Liver (tissue), 9 donors: ENCODE data around the gene LYPD4. TPM values are rescaled to one million over a fixed set of nuclear protein-coding genes. Genes with fewer than 3 reads are reported as not detected.

ENCODE experiments used
- DNase-seq: peaks from one replicate; pipeline ENCODE4 v3.0.0-alpha.2; 2017; ENCODE audit warnings: low spot score
- H3K27ac ChIP-seq, 2 donors: one replicate each; pipeline ENCODE4 v1.7.0; 2013; ENCODE audit warnings: inconsistent platforms in 2 of 2, low read length in 2 of 2, control low read depth in 1 of 2, low read depth in 1 of 2, mild to moderate bottlenecking in 1 of 2
- H3K27me3 ChIP-seq, 4 donors: one replicate each; pipeline versions ENCODE4 v1.6.1 to v1.7.0; 2013; ENCODE audit warnings: low read length in 3 of 4, inconsistent platforms in 1 of 4, mild to moderate bottlenecking in 1 of 4, moderate library complexity in 1 of 4; ENCODE audit not compliant: control insufficient read depth in 4 of 4, insufficient read depth in 4 of 4
- H3K36me3 ChIP-seq, 4 donors: one replicate each; pipeline versions ENCODE4 v1.6.1 to v1.7.0; 2013; ENCODE audit warnings: low read length in 3 of 4, mild to moderate bottlenecking in 3 of 4, low read depth in 1 of 4, moderate library complexity in 1 of 4; ENCODE audit not compliant: control insufficient read depth in 4 of 4, insufficient read depth in 3 of 4
- H3K4me1 ChIP-seq, 4 donors: one replicate each; pipeline versions ENCODE4 v1.6.1 to v1.7.0; 2013; ENCODE audit warnings: low read length in 3 of 4, mild to moderate bottlenecking in 3 of 4, moderate library complexity in 1 of 4; ENCODE audit not compliant: control insufficient read depth in 4 of 4, insufficient read depth in 4 of 4
- H3K4me3 ChIP-seq, 3 donors: one replicate each; pipeline versions ENCODE4 v1.6.1 to v1.7.0; 2013; ENCODE audit warnings: low read length in 3 of 3, control low read depth in 1 of 3, low read depth in 1 of 3, mild to moderate bottlenecking in 1 of 3
- H3K9ac ChIP-seq, 2 donors: one replicate each; pipeline ENCODE4 v1.7.0; 2013; ENCODE audit warnings: low read length in 2 of 2, mild to moderate bottlenecking in 2 of 2, moderate library complexity in 2 of 2, control low read depth in 1 of 2, low read depth in 1 of 2
- H3K9me3 ChIP-seq, 4 donors: one replicate each; pipeline versions ENCODE4 v1.6.1 to v1.7.0; 2013; ENCODE audit warnings: low read length in 3 of 4; ENCODE audit not compliant: control insufficient read depth in 4 of 4
- EGR1 ChIP-seq, 2 donors: IDR thresholded peaks; 2 replicates each; pipeline ENCODE4 v1.6.1; 2016 to 2018; ENCODE audit warnings: antibody characterized with exemption in 2 of 2, low read depth in 2 of 2
- FOXA1 ChIP-seq: IDR thresholded peaks from 2 replicates; pipeline ENCODE4 v1.6.1; 2016; ENCODE audit warnings: antibody characterized with exemption
- FOXA2 ChIP-seq: IDR thresholded peaks from 2 replicates; pipeline ENCODE4 v1.6.1; 2016; ENCODE audit warnings: antibody characterized with exemption
- GABPA ChIP-seq, 2 donors: IDR thresholded peaks in 1 of 2; conservative IDR thresholded peaks in 1 of 2; 2 replicates each; pipeline ENCODE4 v1.6.1; 2016; ENCODE audit warnings: antibody characterized with exemption in 2 of 2, mild to moderate bottlenecking in 1 of 2, moderate library complexity in 1 of 2
- HNF4A ChIP-seq, 2 donors: conservative IDR thresholded peaks; 2 replicates each; pipeline ENCODE4 v1.6.1; 2016; ENCODE audit warnings: antibody characterized with exemption in 2 of 2, mild to moderate bottlenecking in 2 of 2
- HNF4G ChIP-seq: IDR thresholded peaks from 2 replicates; pipeline ENCODE4 v1.6.1; 2016; ENCODE audit warnings: antibody characterized with exemption
- JUND ChIP-seq, 2 donors: IDR thresholded peaks; 2 replicates each; pipeline ENCODE4 v1.6.1; 2016; ENCODE audit warnings: antibody characterized with exemption in 2 of 2
- NR2F2 ChIP-seq: IDR thresholded peaks from 2 replicates; pipeline ENCODE4 v1.6.1; 2016; ENCODE audit warnings: antibody characterized with exemption
- RAD21 ChIP-seq, 2 donors: IDR thresholded peaks; 2 replicates each; pipeline ENCODE4 v1.6.1; 2016; ENCODE audit warnings: antibody characterized with exemption in 2 of 2, mild to moderate bottlenecking in 2 of 2
- RXRA ChIP-seq, 2 donors: IDR thresholded peaks; 2 replicates each; pipeline ENCODE4 v1.6.1; 2017 to 2018; ENCODE audit warnings: antibody characterized with exemption in 2 of 2, mild to moderate bottlenecking in 1 of 2
- SP1 ChIP-seq: IDR thresholded peaks from 2 replicates; pipeline ENCODE4 v1.6.1; 2018; ENCODE audit warnings: antibody characterized with exemption, mild to moderate bottlenecking
- TAF1 ChIP-seq: conservative IDR thresholded peaks from 2 replicates; pipeline ENCODE4 v1.6.1; 2016; ENCODE audit warnings: antibody characterized with exemption, mild to moderate bottlenecking
- YY1 ChIP-seq: IDR thresholded peaks from 2 replicates; pipeline ENCODE4 v1.6.1; 2016; ENCODE audit warnings: antibody characterized with exemption, mild to moderate bottlenecking
- WGBS: extraction: QIAGEN DNeasy Blood & Tissue Kit; methylation state at CpG from one replicate; pipeline ENCODE4 v1.1.7; 2013; 5-methylcytosine and 5-hydroxymethylcytosine counted together
- polyA plus RNA-seq, 2 donors: library from polyadenylated mRNA; stranded (reverse) in 1 of 2; unstranded in 1 of 2; fragments of 200-250 nt in 1 of 2; fragments of >200 nt in 1 of 2; fragmentation: Nextera tagmentation in 1 of 2; extraction: Ambion mirVana in 1 of 2; gene quantifications; one replicate each; pipeline versions ENCODE4 v1.2.1 to v1.2.3, GENCODE V29; 2013 to 2015
- total RNA-seq, 2 donors: library from RNA; depleted of rRNA; stranded (reverse); fragments of >200 nt; gene quantifications; one replicate each; pipeline ENCODE4 v1.2.3, GENCODE V29; 2014
- TF ChIP-seq, protein P1 (sequence below): IDR thresholded peaks from 2 replicates; pipeline ENCODE4 v1.6.1; 2016; ENCODE audit warnings: antibody characterized with exemption
- TF ChIP-seq, protein P2 (sequence below): IDR thresholded peaks from 2 replicates; pipeline ENCODE4 v1.6.1; 2016; ENCODE audit warnings: antibody characterized with exemption, mild to moderate bottlenecking
- TF ChIP-seq, protein P3 (sequence below): IDR thresholded peaks from 2 replicates; pipeline ENCODE4 v1.6.1; 2016; ENCODE audit warnings: antibody characterized with exemption
- TF ChIP-seq, protein P4 (sequence below): fragments of 150-350 bp; IDR thresholded peaks from 2 replicates; pipeline ENCODE4 v1.5.1; 2017; ENCODE audit warnings: improper control_type of control experiment, low read depth, low read length; ENCODE audit not compliant: missing input control
- TF ChIP-seq, protein P5 (sequence below): IDR thresholded peaks from 2 replicates; pipeline ENCODE4 v1.6.1; 2016; ENCODE audit warnings: antibody characterized with exemption
- donor health status: healthy.
- donor health status: healthy.
- donor health status: healthy.
- donor health status: healthy.
- donor health status: healthy.

Gene LYPD4
- total and polyA plus RNA-seq, 4 donors: not detected

DNA sequence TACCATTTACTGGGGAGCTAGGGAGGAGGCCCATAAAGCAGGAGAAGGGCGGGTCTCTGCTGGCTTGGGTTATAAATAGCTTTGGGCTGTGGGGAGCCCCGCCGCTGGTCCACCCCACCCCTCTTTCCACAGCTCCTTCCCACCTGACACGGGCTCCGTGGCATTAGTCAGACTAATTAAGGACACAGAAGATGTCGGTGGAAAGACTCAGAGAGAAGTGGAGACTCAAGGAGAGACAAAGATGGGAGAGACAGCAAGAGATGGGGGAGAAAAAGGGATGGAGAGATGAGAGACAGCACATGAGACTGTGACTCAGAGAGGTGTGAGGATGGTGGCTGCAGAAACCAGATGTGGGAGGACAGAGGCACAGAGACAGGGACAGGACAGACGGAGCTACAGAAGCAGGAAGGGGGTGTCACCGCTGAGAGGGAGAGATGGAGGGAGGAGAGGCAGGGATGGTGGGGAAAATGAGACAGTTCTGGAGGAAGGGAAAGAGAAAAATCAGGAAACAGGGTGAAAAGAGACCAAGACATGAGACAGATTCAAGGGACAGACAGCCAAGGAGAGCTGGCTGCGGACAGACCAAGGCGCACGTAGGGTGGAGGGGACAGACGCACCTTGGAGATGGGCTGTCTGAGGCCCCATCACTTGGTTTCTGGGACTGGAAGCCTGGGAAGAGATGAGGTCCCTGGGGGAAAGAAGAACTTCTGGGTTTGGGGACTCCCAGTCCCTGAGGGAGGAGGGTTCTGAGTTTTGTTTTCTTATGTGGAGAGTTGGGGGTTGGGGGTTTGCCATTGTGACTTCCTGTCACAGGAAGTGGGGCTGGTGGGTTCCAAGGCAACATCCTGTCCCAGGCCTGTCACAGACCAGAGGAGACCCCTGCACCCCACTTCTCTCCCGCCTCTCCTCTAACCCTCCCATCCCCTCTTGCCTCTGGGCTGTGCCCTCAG is 42.6 kb upstream of the LYPD4 start:
- TF ChIP-seq SP1: no peak
- TF ChIP-seq TAF1: no peak
- no peak for TF ChIP-seq FOXA2
- no peak for TF ChIP-seq JUND (IDR thresholded peaks at IDR 0.05)
- TF ChIP-seq, protein P1, sequence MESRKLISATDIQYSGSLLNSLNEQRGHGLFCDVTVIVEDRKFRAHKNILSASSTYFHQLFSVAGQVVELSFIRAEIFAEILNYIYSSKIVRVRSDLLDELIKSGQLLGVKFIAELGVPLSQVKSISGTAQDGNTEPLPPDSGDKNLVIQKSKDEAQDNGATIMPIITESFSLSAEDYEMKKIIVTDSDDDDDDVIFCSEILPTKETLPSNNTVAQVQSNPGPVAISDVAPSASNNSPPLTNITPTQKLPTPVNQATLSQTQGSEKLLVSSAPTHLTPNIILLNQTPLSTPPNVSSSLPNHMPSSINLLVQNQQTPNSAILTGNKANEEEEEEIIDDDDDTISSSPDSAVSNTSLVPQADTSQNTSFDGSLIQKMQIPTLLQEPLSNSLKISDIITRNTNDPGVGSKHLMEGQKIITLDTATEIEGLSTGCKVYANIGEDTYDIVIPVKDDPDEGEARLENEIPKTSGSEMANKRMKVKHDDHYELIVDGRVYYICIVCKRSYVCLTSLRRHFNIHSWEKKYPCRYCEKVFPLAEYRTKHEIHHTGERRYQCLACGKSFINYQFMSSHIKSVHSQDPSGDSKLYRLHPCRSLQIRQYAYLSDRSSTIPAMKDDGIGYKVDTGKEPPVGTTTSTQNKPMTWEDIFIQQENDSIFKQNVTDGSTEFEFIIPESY: no peak
- no peak for TF ChIP-seq YY1
- TF ChIP-seq HNF4A (conservative IDR thresholded peaks at IDR 0.05): no peak
- no peak for TF ChIP-seq RAD21 (IDR thresholded peaks at IDR 0.05)
- no peak for TF ChIP-seq RXRA (IDR thresholded peaks at IDR 0.05)
- TF ChIP-seq, protein P2, sequence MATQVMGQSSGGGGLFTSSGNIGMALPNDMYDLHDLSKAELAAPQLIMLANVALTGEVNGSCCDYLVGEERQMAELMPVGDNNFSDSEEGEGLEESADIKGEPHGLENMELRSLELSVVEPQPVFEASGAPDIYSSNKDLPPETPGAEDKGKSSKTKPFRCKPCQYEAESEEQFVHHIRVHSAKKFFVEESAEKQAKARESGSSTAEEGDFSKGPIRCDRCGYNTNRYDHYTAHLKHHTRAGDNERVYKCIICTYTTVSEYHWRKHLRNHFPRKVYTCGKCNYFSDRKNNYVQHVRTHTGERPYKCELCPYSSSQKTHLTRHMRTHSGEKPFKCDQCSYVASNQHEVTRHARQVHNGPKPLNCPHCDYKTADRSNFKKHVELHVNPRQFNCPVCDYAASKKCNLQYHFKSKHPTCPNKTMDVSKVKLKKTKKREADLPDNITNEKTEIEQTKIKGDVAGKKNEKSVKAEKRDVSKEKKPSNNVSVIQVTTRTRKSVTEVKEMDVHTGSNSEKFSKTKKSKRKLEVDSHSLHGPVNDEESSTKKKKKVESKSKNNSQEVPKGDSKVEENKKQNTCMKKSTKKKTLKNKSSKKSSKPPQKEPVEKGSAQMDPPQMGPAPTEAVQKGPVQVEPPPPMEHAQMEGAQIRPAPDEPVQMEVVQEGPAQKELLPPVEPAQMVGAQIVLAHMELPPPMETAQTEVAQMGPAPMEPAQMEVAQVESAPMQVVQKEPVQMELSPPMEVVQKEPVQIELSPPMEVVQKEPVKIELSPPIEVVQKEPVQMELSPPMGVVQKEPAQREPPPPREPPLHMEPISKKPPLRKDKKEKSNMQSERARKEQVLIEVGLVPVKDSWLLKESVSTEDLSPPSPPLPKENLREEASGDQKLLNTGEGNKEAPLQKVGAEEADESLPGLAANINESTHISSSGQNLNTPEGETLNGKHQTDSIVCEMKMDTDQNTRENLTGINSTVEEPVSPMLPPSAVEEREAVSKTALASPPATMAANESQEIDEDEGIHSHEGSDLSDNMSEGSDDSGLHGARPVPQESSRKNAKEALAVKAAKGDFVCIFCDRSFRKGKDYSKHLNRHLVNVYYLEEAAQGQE: no peak
- no peak for TF ChIP-seq FOXA1
- TF ChIP-seq, protein P3, sequence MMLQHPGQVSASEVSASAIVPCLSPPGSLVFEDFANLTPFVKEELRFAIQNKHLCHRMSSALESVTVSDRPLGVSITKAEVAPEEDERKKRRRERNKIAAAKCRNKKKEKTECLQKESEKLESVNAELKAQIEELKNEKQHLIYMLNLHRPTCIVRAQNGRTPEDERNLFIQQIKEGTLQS: no peak
- no peak for TF ChIP-seq GABPA (IDR thresholded peaks at IDR 0.05 in 1 of 2, conservative IDR thresholded peaks at IDR 0.05 in 1 of 2)
- no peak for TF ChIP-seq NR2F2
- TF ChIP-seq, protein P4, sequence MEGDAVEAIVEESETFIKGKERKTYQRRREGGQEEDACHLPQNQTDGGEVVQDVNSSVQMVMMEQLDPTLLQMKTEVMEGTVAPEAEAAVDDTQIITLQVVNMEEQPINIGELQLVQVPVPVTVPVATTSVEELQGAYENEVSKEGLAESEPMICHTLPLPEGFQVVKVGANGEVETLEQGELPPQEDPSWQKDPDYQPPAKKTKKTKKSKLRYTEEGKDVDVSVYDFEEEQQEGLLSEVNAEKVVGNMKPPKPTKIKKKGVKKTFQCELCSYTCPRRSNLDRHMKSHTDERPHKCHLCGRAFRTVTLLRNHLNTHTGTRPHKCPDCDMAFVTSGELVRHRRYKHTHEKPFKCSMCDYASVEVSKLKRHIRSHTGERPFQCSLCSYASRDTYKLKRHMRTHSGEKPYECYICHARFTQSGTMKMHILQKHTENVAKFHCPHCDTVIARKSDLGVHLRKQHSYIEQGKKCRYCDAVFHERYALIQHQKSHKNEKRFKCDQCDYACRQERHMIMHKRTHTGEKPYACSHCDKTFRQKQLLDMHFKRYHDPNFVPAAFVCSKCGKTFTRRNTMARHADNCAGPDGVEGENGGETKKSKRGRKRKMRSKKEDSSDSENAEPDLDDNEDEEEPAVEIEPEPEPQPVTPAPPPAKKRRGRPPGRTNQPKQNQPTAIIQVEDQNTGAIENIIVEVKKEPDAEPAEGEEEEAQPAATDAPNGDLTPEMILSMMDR: no peak
- TF ChIP-seq HNF4G: no peak
- TF ChIP-seq, protein P5, sequence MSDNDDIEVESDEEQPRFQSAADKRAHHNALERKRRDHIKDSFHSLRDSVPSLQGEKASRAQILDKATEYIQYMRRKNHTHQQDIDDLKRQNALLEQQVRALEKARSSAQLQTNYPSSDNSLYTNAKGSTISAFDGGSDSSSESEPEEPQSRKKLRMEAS: no peak
- no peak for TF ChIP-seq EGR1 (IDR thresholded peaks at IDR 0.05; ENCODE audit: low read depth in 2 of 2)
- peak overlapping the region in 1 of 2 donors; percentile 51 for H3K27ac ChIP-seq
- peaks cover 3 to 15% (median 6%) of the 10 kb centered on the region in 4 donors for H3K36me3 ChIP-seq
- no peak overlapping the region for H3K9ac ChIP-seq
- peaks cover 0 to 25% (median 17%) of the 10 kb centered on the region in 4 donors for H3K4me1 ChIP-seq
- no peaks in the 10 kb centered on the region for H3K27me3 ChIP-seq
- DNase-seq: no peak
- H3K4me3 ChIP-seq: no peak overlapping the region
- 72% methylated on average over 13 of the region's 13 CpGs for WGBS
- no peaks in the 10 kb centered on the region for H3K9me3 ChIP-seq
